Right hindlimb (tissue), 1 donor: ENCODE data around the gene ERF.

Experiments used
- DNase-seq: peaks from one replicate; pipeline ENCODE4 v3.0.0-alpha.2; 2018

Gene ERF

DNA sequence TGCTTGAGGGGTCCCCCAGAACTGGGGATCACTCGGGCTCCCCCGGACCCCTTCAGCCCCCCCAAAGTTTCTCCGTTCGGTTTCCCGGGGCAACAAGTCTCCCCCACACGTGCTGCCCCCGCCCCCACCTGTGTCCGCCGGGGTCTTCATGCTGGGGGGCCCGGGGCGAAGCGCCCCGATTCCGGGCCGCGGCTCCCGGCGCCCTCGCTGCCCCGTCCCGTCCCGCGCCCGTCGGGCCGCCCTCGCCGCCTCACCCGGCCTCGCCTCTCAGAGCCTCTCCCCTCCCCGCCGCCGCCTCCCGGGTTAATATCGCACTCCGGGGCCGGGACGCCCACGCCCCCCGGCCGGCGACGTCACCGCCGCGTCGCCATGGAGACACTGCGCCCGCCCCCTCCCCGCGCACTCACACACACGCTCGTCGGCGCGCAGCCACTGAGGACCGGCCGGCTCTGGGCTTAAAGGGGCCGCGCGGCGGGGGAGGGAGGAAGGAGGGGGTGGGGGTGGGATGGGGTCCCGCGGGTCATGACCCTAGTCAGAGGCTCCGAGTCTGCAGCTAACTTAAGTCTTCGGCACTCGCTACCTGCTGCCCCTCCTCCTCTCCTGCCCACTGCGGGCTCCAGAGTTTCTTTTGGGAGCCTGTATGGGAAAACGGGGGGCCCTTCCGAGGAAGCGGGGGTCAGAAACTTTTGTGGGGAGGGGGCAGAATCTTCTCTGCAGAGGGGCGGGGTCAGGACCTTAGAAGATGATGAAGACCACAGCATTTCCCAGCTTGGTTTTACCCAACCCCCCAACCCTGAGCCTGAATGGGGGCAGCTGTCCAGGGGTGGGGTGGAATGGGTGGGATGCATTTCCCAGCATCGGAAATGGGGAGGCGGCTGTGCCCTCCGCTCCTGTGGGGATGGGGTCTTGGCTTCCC lies at the start of gene ERF:
Gene ERF, minus strand, starts transcription at position 279 of the 916 bp plus-strand sequence. Its CDS starts 129 bp downstream, at position 150.
- DNase-seq, result peak; percentile 97

DNA sequence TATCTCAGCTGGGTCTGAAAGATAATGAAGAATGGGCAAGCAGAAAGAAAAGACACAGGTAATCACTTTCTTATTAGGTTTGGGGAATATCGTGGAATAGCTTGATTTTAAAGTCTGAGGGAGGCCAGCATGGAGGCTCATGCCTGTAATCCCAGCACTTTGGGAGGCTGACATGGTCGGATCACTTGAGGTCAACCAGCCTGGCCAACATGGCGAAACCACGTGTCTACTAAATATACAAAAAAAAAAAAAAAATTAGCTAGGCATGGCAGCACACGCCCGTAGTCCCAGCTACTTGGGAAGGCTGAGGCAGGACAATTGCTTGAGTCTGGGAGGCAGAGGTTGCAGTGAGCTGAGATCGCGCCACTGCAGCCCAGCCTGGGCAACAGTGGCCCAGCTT lies 48.9 kb upstream of the ERF start:
- no peak for DNase-seq

DNA sequence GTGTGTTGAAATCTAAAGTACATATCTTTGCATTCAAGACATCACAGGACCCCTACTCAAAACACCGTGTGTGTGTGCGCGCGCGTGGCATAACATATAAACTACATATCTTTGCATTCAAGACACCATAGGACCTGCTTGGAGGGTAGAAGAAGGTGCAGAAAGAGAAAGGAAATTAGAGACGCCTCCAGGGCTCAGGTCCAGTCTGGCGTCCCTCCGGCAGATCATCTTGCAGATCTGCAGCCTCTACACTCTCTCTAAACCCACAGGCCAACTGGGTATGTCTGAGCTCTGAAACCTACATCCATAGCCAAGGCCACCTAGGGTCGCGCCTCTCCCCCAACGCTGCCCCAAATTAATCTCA lies 48.2 kb upstream of the ERF start:
- DNase-seq, result no peak

DNA sequence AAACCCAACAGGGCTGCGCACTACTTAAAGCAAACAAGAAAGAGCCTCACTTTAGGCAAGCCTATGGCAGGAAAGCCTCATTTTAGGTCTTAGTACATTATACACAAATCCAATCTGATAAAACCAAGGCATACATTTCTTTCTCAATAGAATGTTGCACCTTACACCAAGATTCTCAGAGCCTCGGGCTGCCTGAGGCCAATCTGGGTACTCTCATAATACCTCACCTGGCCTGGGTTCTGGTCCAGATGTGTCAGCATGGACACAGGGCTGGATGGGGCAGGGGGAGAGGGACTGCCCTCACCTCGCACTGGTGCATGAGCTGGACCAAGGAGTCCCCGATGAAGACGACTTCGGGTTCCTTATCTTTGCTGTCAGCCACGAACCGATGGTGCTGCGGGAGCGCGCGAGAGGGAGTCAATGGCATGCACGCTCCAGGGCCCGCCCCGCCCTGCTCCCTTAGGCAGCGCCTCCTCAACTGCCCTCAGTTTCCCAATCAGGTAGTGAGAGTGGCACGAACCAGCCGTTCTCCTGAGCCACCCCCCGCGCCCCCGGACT lies 46.8 kb upstream of the ERF start, which contains the start of gene PRR19:
Gene PRR19, plus strand, starts transcription at position 487 of the 558 bp plus-strand sequence. CDS start 7,453 bp downstream, outside the sequence.
- no peak for DNase-seq

DNA sequence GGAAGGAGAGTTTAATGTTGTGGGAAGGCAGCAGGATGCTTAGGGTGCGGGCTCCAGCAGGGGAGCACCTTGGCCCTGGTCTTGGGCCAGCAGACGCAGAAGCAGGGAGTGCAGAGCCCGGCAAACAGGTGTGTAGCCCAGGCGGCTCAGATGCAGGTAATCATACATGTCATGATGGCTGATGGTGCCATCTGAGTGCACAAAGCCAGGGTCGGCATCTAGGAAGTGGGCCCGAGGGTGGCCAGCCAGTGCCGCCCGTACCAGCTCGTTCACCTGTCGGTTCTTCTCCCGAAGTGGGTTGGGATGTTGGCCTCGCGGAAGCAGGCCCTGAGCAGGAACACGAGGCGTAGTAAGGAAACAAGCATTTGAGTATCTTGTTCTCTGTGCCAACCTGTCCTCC lies 42.1 kb upstream of the ERF start:
- DNase-seq, result no peak

DNA sequence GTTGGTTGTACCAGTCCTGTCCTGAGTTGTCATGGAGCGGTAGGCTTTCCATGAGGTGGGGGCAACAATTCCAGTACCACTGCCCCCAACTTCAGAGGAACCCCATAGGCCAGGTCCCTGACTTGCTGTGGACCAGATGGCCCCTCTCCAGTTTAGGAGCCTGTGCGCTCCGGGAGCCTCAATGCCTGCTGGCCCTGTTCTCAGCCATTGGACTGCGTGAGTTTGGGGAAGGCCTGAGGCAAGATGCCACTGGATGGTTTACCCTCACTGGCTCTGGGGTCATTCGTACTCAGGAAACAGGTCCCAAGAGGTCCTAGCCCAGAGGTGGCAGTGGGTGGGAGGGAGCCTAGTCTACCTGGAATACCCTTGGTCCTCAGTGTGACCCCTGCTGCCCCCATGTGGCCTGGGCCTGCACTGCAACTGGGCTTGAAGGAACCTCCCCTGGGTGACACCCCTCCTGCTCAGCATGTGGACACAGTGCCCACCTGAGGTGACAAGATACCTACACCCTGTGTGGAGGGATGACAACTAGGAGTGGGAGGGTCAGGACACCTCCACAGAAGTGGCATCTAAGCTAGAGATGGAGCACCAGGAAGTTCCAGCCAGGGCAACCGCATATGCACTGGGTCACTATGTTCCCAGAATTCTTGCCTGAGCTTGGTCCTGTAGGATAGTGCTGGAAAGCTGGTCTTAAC lies 41.0 kb upstream of the ERF start:
- peak; percentile 86 for DNase-seq

DNA sequence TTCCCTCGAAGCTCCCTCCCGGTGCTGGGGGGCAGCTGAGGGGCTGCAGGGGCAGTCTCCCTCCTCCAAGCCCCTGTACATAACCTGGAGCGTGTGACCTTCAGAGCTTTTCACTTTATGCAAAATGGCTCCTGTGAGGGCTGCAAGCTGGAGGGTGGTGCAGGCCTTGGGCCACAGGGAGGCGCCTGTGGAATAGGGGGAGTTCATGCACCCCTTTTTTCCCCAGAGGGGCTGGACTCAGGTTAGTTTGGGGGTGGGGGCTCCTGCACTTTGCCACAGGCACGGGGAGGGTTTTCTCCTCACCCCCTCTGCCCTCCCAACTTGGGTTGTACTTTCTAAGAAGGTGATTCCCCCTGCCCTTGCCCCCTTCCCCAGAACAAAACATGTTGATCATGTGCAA lies 40.4 kb upstream of the ERF start:
- no peak for DNase-seq

DNA sequence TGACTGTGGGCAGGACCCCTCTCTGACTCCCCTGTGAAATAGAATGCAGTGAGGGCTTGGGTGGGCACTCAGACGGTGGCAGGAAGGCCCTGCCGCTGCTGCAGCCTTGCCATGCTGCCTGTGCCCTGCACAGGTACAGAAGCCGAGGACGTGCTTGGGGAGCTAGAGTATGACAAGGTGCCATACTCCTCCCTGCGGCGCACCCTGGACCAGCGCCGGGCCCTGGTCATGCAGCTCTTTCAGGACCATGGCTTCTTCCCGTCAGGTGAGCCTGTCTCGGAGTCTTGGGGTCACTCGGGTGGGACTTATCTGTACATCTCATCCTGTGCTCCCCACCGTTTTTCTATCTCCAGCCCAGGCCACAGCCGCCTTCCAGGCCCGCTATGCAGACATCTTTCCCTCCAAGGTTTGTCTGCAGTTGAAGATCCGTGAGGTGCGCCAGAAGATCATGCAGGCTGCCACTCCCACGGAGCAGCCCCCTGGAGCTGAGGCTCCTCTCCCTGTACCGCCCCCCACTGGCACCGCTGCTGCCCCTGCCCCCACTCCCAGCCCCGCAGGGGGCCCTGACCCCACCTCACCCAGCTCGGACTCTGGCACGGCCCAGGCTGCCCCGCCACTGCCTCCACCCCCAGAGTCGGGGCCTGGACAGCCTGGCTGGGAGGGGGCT lies 39.7 kb upstream of the ERF start:
- DNase-seq, result no peak

DNA sequence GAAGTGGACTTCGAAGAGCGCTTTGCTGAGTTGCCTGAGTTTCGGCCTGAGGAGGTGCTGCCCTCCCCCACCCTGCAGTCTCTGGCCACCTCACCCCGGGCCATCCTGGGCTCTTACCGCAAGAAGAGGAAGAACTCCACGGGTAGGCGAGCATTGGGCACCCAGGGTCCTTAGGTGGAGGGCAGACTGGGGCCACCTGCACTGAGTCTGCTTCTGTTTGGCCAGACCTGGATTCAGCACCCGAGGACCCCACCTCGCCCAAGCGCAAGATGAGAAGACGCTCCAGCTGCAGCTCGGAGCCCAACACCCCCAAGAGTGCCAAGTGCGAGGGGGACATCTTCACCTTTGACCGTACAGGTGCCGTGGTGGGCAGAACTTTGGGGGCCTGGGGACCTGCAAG lies 39.0 kb upstream of the ERF start:
- DNase-seq, result no peak

DNA sequence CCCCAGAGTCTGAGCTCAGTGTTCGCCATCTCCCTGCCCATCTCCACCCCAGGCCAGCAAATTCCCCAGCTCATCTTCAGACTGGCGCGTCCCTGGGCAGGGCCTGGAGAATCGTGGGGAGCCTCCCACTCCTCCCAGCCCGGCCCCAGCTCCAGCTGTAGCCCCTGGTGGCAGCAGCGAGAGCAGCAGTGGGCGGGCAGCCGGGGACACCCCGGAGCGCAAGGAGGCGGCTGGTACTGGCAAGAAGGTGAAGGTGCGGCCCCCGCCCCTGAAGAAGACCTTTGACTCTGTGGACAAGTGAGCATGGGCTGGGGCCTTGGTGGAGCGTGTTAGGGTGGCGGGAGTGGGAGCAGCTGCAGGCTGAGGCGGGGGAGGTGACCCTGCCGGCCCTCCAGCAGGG lies 38.6 kb upstream of the ERF start:
- no peak for DNase-seq

DNA sequence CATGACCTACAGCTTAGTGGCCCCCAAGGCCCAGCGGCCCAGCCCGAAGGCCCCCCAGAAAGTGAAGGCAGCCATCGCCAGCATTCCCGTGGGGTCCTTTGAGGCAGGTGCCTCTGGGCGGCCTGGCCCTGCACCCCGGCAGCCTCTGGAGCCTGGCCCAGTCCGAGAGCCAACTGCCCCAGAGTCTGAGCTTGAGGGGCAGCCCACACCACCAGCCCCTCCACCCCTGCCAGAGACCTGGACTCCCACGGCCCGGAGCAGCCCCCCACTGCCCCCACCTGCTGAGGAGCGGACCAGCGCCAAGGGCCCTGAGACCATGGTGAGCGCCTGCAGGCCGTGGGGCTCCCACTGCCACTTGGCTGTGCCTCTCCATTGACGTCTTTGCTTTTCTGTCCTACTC lies 38.0 kb upstream of the ERF start:
- no peak for DNase-seq

DNA sequence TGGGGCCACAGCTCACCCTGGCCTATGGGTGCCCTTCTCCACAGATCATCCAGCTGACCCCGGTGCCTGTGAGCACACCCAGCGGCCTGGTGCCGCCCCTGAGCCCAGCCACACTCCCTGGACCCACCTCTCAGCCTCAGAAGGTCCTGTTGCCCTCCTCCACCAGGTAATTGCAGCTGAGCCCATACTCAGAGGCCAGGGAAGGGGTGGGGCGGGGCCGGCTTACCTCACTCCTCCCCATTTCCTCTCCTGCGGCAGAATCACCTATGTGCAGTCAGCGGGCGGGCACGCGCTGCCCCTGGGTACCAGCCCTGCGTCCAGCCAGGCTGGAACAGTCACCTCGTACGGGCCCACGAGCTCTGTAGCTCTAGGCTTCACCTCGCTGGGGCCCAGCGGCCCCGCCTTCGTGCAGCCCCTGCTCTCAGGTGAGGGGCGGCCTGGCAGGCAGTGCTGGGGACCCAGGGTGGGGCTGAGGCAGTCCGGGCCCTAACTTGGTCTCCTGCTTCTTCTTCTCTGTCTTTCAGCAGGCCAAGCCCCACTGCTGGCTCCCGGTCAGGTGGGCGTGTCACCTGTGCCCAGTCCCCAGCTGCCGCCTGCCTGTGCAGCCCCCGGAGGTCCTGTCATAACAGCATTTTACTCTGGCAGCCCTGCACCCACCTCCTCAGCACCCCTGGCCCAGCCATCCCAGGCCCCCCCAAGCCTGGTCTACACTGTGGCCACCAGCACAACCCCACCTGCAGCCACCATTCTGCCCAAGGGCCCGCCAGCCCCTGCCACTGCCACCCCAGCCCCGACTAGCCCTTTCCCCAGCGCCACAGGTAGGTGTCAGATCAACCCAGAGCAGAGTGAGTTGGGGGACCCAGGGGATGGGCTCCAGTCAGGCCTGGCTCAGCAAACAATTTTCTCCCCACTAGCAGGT lies 37.4 kb upstream of the ERF start:
- no peak for DNase-seq

DNA sequence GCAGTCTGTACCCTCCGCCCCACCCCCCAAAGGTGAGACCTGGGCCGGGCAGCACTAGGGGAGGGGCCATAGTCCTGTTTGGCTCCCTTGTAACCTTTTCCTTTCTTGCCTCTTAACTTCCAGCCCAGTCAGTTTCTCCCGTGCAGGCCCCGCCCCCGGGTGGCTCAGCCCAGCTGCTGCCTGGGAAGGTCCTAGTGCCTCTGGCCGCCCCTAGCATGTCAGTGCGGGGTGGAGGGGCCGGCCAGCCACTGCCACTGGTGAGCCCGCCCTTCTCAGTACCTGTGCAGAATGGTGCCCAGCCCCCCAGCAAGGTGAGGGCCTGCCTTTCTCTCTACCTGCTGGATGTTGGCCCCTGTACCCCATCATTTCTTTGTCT lies 36.5 kb upstream of the ERF start:
- no peak for DNase-seq

DNA sequence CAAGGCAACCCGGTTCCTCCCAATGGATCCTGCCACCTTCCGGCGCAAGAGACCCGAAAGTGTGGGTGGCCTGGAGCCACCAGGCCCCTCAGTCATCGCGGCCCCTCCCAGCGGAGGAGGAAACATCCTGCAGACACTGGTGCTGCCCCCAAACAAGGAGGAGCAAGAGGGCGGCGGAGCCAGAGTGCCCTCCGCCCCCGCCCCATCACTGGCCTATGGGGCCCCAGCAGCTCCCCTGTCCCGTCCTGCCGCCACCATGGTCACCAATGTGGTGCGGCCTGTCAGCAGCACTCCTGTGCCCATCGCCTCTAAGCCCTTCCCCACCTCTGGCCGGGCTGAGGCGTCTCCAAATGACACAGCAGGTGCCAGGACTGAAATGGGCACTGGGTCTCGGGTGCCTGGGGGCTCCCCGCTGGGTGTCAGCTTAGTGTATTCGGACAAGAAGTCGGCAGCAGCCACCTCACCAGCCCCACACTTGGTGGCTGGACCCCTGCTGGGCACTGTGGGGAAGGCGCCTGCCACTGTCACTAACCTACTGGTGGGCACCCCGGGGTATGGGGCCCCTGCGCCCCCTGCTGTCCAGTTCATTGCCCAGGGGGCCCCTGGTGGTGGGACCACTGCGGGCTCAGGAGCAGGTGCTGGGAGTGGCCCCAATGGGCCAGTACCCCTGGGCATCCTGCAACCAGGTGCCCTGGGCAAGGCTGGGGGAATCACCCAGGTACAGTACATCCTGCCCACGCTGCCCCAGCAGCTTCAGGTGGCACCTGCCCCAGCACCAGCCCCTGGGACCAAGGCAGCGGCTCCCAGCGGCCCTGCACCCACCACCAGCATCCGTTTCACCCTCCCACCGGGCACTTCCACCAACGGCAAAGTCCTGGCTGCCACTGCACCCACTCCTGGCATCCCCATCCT lies 35.9 kb upstream of the ERF start:
- no peak for DNase-seq

DNA sequence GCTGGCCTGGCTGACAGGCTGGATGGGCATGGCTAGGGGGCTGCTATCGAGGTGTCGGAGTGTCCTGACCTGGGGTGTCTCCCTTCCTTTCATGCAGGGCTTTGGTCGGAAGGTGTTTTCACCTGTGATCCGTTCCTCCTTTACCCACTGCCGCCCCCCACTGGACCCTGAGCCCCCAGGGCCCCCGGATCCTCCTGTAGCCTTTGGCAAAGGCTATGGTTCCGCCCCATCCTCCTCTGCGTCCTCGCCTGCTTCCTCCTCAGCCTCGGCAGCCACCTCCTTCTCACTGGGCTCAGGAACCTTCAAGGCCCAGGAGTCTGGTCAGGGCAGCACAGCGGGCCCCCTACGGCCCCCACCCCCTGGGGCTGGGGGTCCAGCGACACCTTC lies 35.2 kb upstream of the ERF start:
- no peak for DNase-seq

DNA sequence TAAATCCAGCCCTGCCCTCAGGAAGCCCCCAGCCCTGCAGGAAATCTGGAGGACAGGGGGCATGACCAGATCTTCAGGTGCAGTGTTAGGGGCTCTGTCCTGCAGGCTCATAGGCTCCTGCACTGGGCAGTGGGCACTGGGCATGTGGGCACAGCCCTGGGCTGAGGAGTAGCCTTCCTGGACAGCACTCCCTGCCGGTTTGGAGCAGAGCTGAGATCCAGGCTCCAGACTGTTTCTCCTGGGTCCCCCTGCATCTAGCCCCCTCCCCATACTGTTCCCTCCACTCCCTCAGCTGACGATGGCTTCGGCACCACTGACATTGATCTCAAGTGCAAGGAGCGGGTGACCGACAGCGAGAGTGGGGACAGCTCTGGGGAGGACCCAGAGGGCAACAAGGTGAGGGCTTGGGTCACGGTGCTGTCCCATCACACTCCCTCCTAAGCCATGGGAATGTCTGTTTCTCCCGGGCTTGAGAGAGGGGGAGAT lies 34.7 kb upstream of the ERF start:
- no peak for DNase-seq

DNA sequence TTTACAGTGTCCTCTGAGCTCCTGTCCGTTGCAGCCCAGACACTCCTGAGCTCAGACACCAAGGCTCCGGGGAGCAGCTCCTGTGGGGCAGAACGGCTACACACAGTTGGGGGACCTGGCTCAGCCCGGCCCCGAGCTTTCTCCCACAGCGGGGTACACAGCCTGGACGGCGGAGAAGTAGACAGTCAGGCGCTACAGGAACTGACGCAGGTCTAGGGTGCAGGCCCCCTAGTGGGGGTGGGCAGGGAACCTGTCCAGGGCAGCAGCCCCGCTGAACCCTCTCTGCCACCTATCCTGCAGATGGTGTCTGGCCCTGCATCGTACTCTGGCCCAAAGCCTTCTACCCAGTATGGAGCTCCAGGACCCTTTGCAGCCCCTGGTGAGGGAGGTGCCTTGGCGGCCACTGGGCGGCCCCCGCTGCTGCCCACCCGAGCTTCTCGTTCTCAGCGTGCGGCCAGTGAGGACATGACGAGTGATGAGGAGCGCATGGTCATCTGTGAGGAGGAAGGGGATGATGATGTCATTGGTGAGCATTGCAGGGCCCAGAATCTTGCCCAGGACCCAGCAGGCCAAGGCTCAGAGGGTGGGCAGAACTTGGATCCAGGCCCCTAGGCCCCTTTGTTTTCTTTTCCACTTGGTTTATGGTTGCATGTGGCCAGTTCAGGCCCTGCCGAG lies 34.1 kb upstream of the ERF start:
- peak; percentile 16 for DNase-seq

DNA sequence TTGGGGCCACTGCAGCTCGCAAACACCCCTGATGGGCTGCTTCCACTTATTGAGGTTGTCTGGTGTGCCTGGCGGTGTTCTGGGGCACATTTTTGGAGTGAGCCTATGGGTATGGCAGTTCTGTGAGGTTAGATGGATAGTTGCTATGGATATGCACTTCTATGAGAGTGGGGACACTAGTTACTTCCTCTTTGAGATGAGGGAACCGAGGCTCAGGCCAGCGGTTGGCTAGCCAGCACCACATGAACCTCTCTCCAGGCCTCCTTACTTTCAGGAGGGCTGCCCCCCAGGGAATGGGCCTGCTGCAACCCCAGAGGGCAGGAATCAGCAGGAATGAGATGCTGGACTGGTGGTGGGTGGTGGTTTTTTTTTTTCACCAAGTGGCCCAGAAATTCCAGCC lies 33.5 kb upstream of the ERF start:
- no peak for DNase-seq

DNA sequence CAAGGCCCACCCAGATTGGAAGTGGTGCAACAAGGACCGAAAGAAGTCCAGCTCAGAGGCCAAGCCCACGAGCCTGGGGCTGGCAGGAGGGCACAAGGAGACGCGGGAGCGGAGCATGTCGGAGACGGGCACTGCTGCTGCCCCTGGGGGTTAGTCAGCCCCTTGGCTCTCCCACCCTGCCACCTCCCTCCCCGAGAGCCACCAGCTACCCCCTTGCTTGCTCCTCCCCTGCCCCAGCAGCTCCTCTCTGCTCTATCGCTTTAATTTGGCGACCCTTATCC lies 32.8 kb upstream of the ERF start:
- no peak for DNase-seq

DNA sequence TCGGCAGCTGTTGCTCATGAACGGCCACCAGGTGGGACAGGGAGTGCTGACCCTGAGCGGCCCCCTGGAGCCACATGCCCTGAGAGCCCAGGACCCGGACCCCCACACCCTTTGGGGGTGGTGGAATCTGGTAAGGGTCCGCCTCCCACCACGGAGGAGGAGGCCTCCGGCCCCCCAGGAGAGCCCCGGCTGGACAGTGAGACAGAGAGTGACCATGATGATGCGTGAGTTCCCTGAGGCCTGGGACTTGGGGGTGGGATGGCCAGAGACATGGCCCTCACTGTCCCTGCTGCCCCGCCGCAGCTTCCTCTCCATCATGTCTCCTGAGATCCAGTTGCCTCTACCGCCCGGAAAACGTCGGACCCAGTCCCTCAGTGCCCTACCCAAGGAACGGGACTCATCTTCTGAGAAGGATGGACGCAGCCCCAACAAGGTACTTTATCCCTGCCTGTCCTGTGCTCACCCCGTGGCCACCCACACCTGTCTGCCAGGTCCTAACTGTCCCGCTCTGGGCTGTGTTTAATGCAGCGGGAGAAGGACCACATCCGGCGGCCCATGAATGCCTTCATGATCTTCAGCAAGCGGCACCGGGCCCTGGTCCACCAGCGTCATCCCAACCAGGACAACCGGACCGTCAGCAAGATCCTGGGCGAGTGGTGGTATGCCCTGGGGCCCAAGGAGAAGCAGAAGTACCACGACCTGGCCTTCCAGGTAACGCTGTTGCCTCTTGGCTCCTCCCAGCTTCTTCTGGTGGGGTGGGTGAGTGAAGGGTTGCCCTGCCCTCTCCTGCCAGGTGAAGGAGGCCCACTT lies 32.3 kb upstream of the ERF start:
- DNase-seq, result no peak
